HepG2 (cell line): ENCODE data around the gene SYNJ2. TPM values are rescaled to one million over a fixed set of nuclear protein-coding genes. Genes with fewer than 3 reads are reported as not detected.
A peak's percentile ranks its signal among the peaks of the same experiment; 100 is the strongest.

Experiments used
- HDAC1 ChIP-seq: sonication (generic); formaldehyde crosslinking; IDR thresholded peaks from 2 replicates; pipeline ENCODE4 v1.5.1; 2020; ENCODE audit warnings: mild to moderate bottlenecking, missing genetic modification reagents
- HDAC2 ChIP-seq: sonication (generic); formaldehyde crosslinking; IDR thresholded peaks from 2 replicates; pipeline ENCODE4 v1.4.0; 2020; ENCODE audit warnings: missing genetic modification reagents
- NFAT5 ChIP-seq: sonication (generic); formaldehyde crosslinking; IDR thresholded peaks from 2 replicates; pipeline ENCODE4 v1.4.0; 2020; ENCODE audit warnings: missing genetic modification reagents
- PTBP1 ChIP-seq: fragments of 200-400 bp; formaldehyde crosslinking; IDR thresholded peaks from 2 replicates; pipeline ENCODE4 v1.6.1; 2018; ENCODE audit warnings: low read length, low read depth; ENCODE audit not compliant: poor library complexity, severe bottlenecking
- TFDP1 ChIP-seq: IDR thresholded peaks from 2 replicates; pipeline ENCODE4 v1.6.1; 2016; ENCODE audit warnings: missing compliant biosample characterization, missing genetic modification reagents, borderline replicate concordance
- polyA plus RNA-seq, 8 experiments: library from polyadenylated mRNA; depleted of rRNA in 3 of 8; stranded (reverse) in 7 of 8; unstranded in 1 of 8; fragments of >200 nt; fragmentation: Illumina TruSeq in 4 of 8; extraction: Trizol in 4 of 8; gene quantifications; 2 replicates each; pipeline versions ENCODE4 v1.2.1 to v1.2.3, GENCODE V29; 2011 to 2016; ENCODE audit warnings: low read depth in 4 of 8, missing spikeins in 1 of 8, mixed read lengths in 1 of 8; ENCODE audit not compliant: insufficient read depth in 1 of 8
- total RNA-seq, 5 experiments: library from RNA; depleted of rRNA; stranded (reverse); fragments of >200 nt; fragmentation: Illumina TruSeq; extraction: Trizol; gene quantifications; 2 replicates each; pipeline ENCODE4 v1.2.3, GENCODE V29; 2016; ENCODE audit warnings: low read depth in 1 of 5
- TF ChIP-seq, protein P1 (sequence below): sonication (generic); formaldehyde crosslinking; IDR thresholded peaks from 2 replicates; pipeline ENCODE4 v1.5.1; 2020; ENCODE audit warnings: mild to moderate bottlenecking, missing genetic modification reagents, moderate library complexity
- TF ChIP-seq, protein P2 (sequence below): sonication (generic); formaldehyde crosslinking; IDR thresholded peaks from 2 replicates; pipeline ENCODE4 v1.8.0; 2022; ENCODE audit warnings: mild to moderate bottlenecking, missing genetic modification reagents, moderate library complexity
- TF ChIP-seq, protein P3 (sequence below): sonication (generic); formaldehyde crosslinking; IDR thresholded peaks from 2 replicates; pipeline ENCODE4 v1.8.0; 2023; ENCODE audit warnings: mild to moderate bottlenecking, missing genetic modification reagents
- TF ChIP-seq, protein P4 (sequence below): sonication (generic); formaldehyde crosslinking; IDR thresholded peaks from 2 replicates; pipeline ENCODE4 v1.4.0; 2020; ENCODE audit warnings: missing genetic modification reagents

Gene SYNJ2
- total and polyA plus RNA-seq, 2 of the 13 experiments (the other 11 are each of a cell fraction or from before 2014, with no cell fraction given), result 39.1 to 57.6 TPM

GRCh38 chr6:157954150-157955117, 27.2 kb upstream of the SYNJ2 start (continued):
- TF ChIP-seq, protein P1, sequence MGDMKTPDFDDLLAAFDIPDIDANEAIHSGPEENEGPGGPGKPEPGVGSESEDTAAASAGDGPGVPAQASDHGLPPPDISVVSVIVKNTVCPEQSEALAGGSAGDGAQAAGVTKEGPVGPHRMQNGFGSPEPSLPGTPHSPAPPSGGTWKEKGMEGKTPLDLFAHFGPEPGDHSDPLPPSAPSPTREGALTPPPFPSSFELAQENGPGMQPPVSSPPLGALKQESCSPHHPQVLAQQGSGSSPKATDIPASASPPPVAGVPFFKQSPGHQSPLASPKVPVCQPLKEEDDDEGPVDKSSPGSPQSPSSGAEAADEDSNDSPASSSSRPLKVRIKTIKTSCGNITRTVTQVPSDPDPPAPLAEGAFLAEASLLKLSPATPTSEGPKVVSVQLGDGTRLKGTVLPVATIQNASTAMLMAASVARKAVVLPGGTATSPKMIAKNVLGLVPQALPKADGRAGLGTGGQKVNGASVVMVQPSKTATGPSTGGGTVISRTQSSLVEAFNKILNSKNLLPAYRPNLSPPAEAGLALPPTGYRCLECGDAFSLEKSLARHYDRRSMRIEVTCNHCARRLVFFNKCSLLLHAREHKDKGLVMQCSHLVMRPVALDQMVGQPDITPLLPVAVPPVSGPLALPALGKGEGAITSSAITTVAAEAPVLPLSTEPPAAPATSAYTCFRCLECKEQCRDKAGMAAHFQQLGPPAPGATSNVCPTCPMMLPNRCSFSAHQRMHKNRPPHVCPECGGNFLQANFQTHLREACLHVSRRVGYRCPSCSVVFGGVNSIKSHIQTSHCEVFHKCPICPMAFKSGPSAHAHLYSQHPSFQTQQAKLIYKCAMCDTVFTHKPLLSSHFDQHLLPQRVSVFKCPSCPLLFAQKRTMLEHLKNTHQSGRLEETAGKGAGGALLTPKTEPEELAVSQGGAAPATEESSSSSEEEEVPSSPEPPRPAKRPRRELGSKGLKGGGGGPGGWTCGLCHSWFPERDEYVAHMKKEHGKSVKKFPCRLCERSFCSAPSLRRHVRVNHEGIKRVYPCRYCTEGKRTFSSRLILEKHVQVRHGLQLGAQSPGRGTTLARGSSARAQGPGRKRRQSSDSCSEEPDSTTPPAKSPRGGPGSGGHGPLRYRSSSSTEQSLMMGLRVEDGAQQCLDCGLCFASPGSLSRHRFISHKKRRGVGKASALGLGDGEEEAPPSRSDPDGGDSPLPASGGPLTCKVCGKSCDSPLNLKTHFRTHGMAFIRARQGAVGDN (CRISPR knock-in tag), result peak; percentile 95
- TF ChIP-seq, protein P2, sequence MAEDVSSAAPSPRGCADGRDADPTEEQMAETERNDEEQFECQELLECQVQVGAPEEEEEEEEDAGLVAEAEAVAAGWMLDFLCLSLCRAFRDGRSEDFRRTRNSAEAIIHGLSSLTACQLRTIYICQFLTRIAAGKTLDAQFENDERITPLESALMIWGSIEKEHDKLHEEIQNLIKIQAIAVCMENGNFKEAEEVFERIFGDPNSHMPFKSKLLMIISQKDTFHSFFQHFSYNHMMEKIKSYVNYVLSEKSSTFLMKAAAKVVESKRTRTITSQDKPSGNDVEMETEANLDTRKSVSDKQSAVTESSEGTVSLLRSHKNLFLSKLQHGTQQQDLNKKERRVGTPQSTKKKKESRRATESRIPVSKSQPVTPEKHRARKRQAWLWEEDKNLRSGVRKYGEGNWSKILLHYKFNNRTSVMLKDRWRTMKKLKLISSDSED (CRISPR knock-in tag), result no peak
- TF ChIP-seq, protein P3, sequence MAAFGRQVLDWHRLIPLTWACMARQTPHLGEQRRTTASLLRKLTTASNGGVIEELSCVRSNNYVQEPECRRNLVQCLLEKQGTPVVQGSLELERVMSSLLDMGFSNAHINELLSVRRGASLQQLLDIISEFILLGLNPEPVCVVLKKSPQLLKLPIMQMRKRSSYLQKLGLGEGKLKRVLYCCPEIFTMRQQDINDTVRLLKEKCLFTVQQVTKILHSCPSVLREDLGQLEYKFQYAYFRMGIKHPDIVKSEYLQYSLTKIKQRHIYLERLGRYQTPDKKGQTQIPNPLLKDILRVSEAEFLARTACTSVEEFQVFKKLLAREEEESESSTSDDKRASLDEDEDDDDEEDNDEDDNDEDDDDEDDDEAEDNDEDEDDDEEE (CRISPR knock-in tag), result no peak; the same call in 1 of the 2 replicates
- TF ChIP-seq TFDP1 (CRISPR knock-in tag), result peak; percentile 57; the same call in 1 of the 2 replicates
- TF ChIP-seq, protein P4, sequence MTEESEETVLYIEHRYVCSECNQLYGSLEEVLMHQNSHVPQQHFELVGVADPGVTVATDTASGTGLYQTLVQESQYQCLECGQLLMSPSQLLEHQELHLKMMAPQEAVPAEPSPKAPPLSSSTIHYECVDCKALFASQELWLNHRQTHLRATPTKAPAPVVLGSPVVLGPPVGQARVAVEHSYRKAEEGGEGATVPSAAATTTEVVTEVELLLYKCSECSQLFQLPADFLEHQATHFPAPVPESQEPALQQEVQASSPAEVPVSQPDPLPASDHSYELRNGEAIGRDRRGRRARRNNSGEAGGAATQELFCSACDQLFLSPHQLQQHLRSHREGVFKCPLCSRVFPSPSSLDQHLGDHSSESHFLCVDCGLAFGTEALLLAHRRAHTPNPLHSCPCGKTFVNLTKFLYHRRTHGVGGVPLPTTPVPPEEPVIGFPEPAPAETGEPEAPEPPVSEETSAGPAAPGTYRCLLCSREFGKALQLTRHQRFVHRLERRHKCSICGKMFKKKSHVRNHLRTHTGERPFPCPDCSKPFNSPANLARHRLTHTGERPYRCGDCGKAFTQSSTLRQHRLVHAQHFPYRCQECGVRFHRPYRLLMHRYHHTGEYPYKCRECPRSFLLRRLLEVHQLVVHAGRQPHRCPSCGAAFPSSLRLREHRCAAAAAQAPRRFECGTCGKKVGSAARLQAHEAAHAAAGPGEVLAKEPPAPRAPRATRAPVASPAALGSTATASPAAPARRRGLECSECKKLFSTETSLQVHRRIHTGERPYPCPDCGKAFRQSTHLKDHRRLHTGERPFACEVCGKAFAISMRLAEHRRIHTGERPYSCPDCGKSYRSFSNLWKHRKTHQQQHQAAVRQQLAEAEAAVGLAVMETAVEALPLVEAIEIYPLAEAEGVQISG (CRISPR knock-in tag), result peak; percentile 81
- peak; percentile 84 for TF ChIP-seq HDAC2 (CRISPR knock-in tag)
- no peak for TF ChIP-seq NFAT5 (CRISPR knock-in tag)
- TF ChIP-seq PTBP1, result peak; percentile 85
- peak; percentile 88 for TF ChIP-seq HDAC1
